ENCODE results near the gene CARD19.
A peak's percentile ranks its signal among the peaks of the same experiment; 100 is the strongest.
"Not testable (repeated sequence)": the region's sequence is repeated elsewhere in the genome, so short reads cannot be mapped to it uniquely, and the experiment has no call there.

Gene CARD19

GRCh38 chr9:93114169-93114983 lies 18.4 kb downstream of the CARD19 start:
- Mint-ChIP-seq H3K4me3 (no peak overlapping the region), H3K27me3 (no peaks in the 10 kb centered on the region), H3K4me1 (peaks cover 20% of the 10 kb centered on the region), H3K9me3 (no peaks in the 10 kb centered on the region), H3K27ac (peak overlapping the region; percentile 49), H3K36me3 (ENCODE audit: low read depth) (peaks cover 7% of the 10 kb centered on the region)
- no peak for ATAC-seq
- no peak for DNase-seq

DNA sequence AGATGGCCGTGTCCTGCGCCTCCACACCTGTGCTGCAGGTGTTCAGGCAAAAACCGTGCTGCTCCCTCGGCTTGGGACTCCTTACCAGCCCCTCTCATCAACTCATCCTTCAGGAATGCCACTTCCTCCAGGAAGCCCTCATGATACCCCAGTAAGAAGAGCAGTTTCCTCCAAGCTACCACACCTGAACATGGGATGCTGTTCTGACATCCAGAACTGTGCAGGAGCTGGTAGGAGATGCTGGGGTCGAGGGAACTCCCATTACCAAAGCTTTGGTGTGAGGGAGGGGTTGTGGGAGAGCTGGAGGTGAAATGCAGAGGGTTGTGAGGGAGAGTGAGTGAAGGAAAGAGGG lies 18.9 kb downstream of the CARD19 start:
- Mint-ChIP-seq H3K9me3 (no peaks in the 10 kb centered on the region), H3K27me3 (no peaks in the 10 kb centered on the region), H3K36me3 (ENCODE audit: low read depth) (peaks cover 7% of the 10 kb centered on the region), H3K27ac (peak overlapping the region; percentile 49), H3K4me1 (peaks cover 23% of the 10 kb centered on the region), H3K4me3 (no peak overlapping the region)
- no peak for DNase-seq
- no peak for ATAC-seq

DNA sequence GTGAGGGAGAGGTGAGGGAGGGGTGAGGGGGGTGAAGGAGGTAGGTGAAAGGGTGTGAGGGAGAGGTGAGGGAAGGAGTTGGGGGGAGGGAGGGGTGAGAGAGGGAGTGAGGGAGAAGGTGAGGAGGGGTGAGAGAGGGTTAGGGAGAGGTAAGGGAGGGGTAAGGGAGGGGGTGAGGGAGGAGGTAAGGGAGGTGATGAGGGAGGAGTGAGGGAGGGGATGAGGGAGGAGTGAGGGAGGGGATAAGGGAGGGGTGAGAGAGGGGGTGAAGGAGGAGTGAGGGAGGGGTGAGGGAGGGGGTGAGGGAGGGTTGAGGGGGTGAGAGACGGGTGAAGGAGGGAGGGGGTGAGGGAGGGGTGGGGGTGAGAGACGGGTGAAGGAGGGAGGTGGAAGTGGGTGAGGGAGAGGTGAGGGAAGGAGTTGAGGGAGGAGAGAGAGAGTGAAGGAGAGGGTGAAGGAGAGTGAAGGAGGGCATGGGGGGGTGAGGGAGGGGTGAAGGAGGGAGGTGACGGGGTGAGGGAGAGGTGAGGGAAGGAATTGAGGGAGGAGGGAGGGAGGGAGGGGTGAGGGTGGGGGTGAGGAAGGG lies 19.6 kb downstream of the CARD19 start:
- no peak for DNase-seq

GRCh38 chr9:93116072-93116961 lies 20.3 kb downstream of the CARD19 start:
- Mint-ChIP-seq H3K4me1 (peaks cover 25% of the 10 kb centered on the region), H3K4me3 (no peak overlapping the region), H3K27ac (no peak overlapping the region), H3K36me3 (ENCODE audit: low read depth) (peaks cover 2% of the 10 kb centered on the region), H3K27me3 (no peaks in the 10 kb centered on the region), H3K9me3 (no peaks in the 10 kb centered on the region)
- ATAC-seq (no peak), DNase-seq (no peak)

More for the DNA sequence above, 19.6 kb downstream of the CARD19 start:
- no peak for ATAC-seq
- Mint-ChIP-seq H3K9me3 (no peaks in the 10 kb centered on the region), H3K36me3 (ENCODE audit: low read depth) (peaks cover 8% of the 10 kb centered on the region), H3K27ac (no peak overlapping the region), H3K27me3 (no peaks in the 10 kb centered on the region), H3K4me1 (peaks cover 28% of the 10 kb centered on the region), H3K4me3 (no peak overlapping the region)

DNA sequence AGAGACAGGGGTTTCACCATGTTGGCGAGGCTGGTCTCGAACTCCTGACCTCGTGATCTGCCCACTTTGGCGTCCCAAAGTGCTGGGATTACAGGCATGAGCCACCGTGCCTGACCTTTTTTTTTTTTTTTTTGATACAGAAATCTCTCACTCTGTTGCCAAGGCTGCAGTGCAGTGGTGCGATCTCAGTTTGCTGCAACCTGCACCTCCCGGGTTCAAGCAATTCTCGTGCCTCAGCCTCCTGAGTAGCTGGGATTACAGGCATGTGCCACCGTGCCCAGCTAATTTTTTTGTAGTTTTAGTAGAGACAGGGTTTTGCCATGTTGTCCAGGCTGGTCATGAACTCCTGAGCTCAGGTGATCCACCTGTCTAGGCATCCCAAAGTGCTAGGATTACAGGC lies 21.5 kb downstream of the CARD19 start:
- H3K4me3 Mint-ChIP-seq; H3K27me3 Mint-ChIP-seq; H3K36me3 Mint-ChIP-seq (ENCODE audit: low read depth); H3K9me3 Mint-ChIP-seq; DNase-seq; H3K27ac Mint-ChIP-seq; ATAC-seq: not testable (repeated sequence)
- H3K4me1 Mint-ChIP-seq, result peaks cover 25% of the 10 kb centered on the region

- ATAC-seq, result no peak
- peak overlapping the region; percentile 0 for H3K27ac Mint-ChIP-seq
- H3K27me3 Mint-ChIP-seq, result no peaks in the 10 kb centered on the region
- H3K4me1 Mint-ChIP-seq, result peaks cover 24% of the 10 kb centered on the region
- H3K36me3 Mint-ChIP-seq (ENCODE audit: low read depth), result peaks cover 5% of the 10 kb centered on the region
- no peak for DNase-seq
- no peaks in the 10 kb centered on the region for H3K9me3 Mint-ChIP-seq
- H3K4me3 Mint-ChIP-seq, result no peak overlapping the region
Measured at GRCh38 chr9:93117924-93118862, 22.2 kb downstream of the CARD19 start.

- H3K27ac Mint-ChIP-seq, result peak overlapping the region; percentile 70
- no peaks in the 10 kb centered on the region for H3K27me3 Mint-ChIP-seq
- ATAC-seq, result no peak
- DNase-seq, result no peak
- no peak overlapping the region for H3K4me3 Mint-ChIP-seq
- H3K36me3 Mint-ChIP-seq (ENCODE audit: low read depth), result peaks cover 5% of the 10 kb centered on the region
- H3K9me3 Mint-ChIP-seq, result no peaks in the 10 kb centered on the region
- peaks cover 23% of the 10 kb centered on the region for H3K4me1 Mint-ChIP-seq
Measured at GRCh38 chr9:93118863-93119702, 23.1 kb downstream of the CARD19 start.

GRCh38 chr9:93119703-93119952 lies 23.6 kb downstream of the CARD19 start:
- Mint-ChIP-seq H3K27ac (peak overlapping the region; percentile 70), H3K4me3 (no peak overlapping the region), H3K9me3 (no peaks in the 10 kb centered on the region), H3K4me1 (peaks cover 23% of the 10 kb centered on the region), H3K36me3 (ENCODE audit: low read depth) (peaks cover 5% of the 10 kb centered on the region), H3K27me3 (no peaks in the 10 kb centered on the region)
- ATAC-seq, result no peak
- DNase-seq, result no peak

DNA sequence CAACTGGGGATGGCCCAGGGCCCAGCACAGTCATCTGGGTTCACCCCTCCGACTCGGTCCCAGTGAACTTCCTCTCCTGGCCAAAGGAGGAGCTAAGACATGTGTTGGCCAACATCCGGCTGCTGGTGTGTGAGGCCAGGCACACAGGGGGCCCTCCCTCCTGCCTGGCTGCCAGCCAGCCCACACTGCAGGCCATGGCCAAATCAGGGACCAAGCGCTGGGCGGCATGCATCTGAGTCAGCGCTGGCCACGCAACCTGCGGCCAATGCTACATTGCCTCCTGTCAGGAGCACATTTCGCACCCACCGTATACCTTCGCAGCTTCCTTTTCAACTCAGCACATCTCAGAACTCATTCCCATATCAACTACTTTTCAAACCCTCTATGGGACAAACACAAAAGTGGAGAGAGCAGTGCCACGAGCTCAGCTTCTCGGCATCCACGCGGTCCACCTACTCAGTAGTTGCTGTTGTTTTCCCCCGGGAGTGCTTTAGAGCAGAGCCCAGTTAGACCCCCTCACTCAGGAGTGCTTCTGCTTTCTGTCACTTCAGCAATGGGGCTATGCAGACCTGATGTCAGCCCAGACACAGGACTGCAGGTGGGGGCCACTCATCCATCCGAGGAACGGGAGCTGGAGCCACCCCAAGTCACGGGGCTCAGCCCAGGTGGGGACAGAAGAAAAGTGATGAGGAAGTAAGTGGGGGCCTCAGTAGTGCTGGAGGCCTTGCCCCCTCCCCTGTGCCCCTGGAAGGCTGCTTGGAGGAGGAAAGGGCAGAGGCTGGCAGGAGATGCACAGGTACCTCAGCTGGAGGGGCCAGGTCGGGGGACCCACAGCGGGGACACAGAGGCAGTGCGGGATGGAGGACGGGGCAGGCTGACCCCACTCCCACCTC lies 24.2 kb downstream of the CARD19 start:
- peak; percentile 54 for DNase-seq

GRCh38 chr9:93120846-93121315 lies 24.9 kb downstream of the CARD19 start:
- ATAC-seq (no peak), DNase-seq (no peak)

More for the DNA sequence above, 24.2 kb downstream of the CARD19 start:
- peaks cover 9% of the 10 kb centered on the region for H3K36me3 Mint-ChIP-seq (ENCODE audit: low read depth)
- no peaks in the 10 kb centered on the region for H3K9me3 Mint-ChIP-seq
- H3K4me1 Mint-ChIP-seq, result peaks cover 18% of the 10 kb centered on the region
- ATAC-seq, result peak; percentile 81
- no peaks in the 10 kb centered on the region for H3K27me3 Mint-ChIP-seq
- no peak overlapping the region for H3K4me3 Mint-ChIP-seq
- peak overlapping the region; percentile 70 for H3K27ac Mint-ChIP-seq

GRCh38 chr9:93121316-93122241 lies 25.6 kb downstream of the CARD19 start:
- DNase-seq (no peak), ATAC-seq (no peak)
- no peaks in the 10 kb centered on the region for H3K9me3 Mint-ChIP-seq
- no peak overlapping the region for H3K4me3 Mint-ChIP-seq
- peaks cover 12% of the 10 kb centered on the region for H3K36me3 Mint-ChIP-seq (ENCODE audit: low read depth)
- peaks cover 28% of the 10 kb centered on the region for H3K4me1 Mint-ChIP-seq
- no peak overlapping the region for H3K27ac Mint-ChIP-seq
- no peaks in the 10 kb centered on the region for H3K27me3 Mint-ChIP-seq

More at GRCh38 chr9:93120846-93121315, 24.9 kb downstream of the CARD19 start:
- Mint-ChIP-seq H3K36me3 (ENCODE audit: low read depth) (peaks cover 12% of the 10 kb centered on the region), H3K4me3 (no peak overlapping the region), H3K27ac (no peak overlapping the region), H3K9me3 (no peaks in the 10 kb centered on the region), H3K4me1 (peaks cover 21% of the 10 kb centered on the region), H3K27me3 (no peaks in the 10 kb centered on the region)

- ATAC-seq, result no peak
- no peaks in the 10 kb centered on the region for H3K9me3 Mint-ChIP-seq
- no peak for DNase-seq
- no peak overlapping the region for H3K27ac Mint-ChIP-seq
- no peaks in the 10 kb centered on the region for H3K27me3 Mint-ChIP-seq
- peaks cover 12% of the 10 kb centered on the region for H3K36me3 Mint-ChIP-seq (ENCODE audit: low read depth)
- no peak overlapping the region for H3K4me3 Mint-ChIP-seq
- peaks cover 40% of the 10 kb centered on the region for H3K4me1 Mint-ChIP-seq
Measured at GRCh38 chr9:93122721-93123221, 26.8 kb downstream of the CARD19 start.

Data from activated naive CD8-positive, alpha-beta T cell treated with anti-CD3 and anti-CD28 coated beads, Interleukin-2, amount 50 U/mL, for 24 hours (primary cell).